Loucy (cell line): ENCODE results near the gene CRACDL.

ENCODE experiments used
- EZH2phosphoT487 ChIP-seq: fragments of 200-600 bp; IDR thresholded peaks from 2 replicates; pipeline ENCODE4 v1.6.1; 2018; ENCODE audit warnings: antibody characterized with exemption, mild to moderate bottlenecking, moderate library complexity, borderline replicate concordance
- TF ChIP-seq, protein P1 (sequence below): fragments of 200-600 bp; sonication (generic); conservative IDR thresholded peaks from 2 replicates; pipeline ENCODE4 v1.5.1; 2014; ENCODE audit warnings: mild to moderate bottlenecking, antibody characterized with exemption, low read length

DNA sequence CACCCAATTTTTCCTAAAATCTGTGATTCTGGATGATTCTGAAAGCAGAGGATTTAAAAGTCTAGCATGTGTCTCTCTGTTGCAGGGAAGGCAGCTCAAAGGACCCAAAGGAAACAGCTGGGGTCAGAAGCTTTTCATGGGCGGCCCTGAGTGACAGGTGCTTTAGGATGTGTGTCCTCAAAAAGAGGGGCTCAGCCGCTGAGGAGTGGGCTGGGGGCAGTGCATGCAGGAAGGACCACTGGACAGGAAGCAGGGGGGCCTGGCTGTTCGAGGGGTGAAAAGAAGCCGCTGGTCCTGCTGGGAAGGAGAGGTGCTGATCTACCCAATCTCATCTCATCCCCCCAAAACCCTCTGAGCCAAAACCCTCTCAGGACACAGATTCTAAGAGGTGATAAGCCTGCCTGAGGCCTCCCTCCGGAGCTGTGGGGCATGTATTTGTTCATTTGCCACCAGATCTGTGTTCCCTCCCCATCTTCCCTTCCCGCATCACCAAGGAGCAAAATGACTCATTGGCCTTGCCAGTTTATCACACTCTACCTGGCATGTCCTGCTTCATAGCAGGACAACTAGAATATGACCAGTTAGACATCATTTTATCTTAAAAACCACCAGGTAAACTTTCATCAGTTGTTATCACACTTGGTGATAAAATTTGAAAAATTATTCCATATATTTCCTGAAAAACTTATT, 106.3 kb downstream of the CRACDL start:
- TF ChIP-seq, protein P1, sequence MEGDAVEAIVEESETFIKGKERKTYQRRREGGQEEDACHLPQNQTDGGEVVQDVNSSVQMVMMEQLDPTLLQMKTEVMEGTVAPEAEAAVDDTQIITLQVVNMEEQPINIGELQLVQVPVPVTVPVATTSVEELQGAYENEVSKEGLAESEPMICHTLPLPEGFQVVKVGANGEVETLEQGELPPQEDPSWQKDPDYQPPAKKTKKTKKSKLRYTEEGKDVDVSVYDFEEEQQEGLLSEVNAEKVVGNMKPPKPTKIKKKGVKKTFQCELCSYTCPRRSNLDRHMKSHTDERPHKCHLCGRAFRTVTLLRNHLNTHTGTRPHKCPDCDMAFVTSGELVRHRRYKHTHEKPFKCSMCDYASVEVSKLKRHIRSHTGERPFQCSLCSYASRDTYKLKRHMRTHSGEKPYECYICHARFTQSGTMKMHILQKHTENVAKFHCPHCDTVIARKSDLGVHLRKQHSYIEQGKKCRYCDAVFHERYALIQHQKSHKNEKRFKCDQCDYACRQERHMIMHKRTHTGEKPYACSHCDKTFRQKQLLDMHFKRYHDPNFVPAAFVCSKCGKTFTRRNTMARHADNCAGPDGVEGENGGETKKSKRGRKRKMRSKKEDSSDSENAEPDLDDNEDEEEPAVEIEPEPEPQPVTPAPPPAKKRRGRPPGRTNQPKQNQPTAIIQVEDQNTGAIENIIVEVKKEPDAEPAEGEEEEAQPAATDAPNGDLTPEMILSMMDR, result no peak
- TF ChIP-seq EZH2phosphoT487, result no peak
